OCI-LY7 (cell line): ENCODE results near the gene ICE1.

Experiments
- CTCF ChIP-seq: fragments of 200-600 bp; sonication (generic); conservative IDR thresholded peaks from 2 replicates; pipeline ENCODE4 v1.5.1; 2014; ENCODE audit warnings: mild to moderate bottlenecking, antibody characterized with exemption, low read length, moderate library complexity, mixed read lengths
- EZH2phosphoT487 ChIP-seq: fragments of 200-600 bp; sonication (generic); IDR thresholded peaks from 2 replicates; pipeline ENCODE4 v1.6.1; 2018; ENCODE audit warnings: low read depth, borderline replicate concordance, mild to moderate bottlenecking, mixed run types, antibody characterized with exemption, low read length, moderate library complexity, mixed read lengths

- TF ChIP-seq CTCF: no peak
- no peak for TF ChIP-seq EZH2phosphoT487
Measured at GRCh38 chr5:5461012-5461411, 38.5 kb downstream of the ICE1 start.
